Naive thymus-derived CD4-positive, alpha-beta T cell (primary cell): ENCODE data around the gene CDC7. TPM values are rescaled to one million over a fixed set of nuclear protein-coding genes. Genes with fewer than 3 reads are reported as not detected.

Experiments
- ATAC-seq: fragments of 150-1000 bp; cut with Tn5 transposase; 2 replicates; pipeline ENCODE4 v1.10.0; 2021; ENCODE audit warnings: mild to moderate bottlenecking, moderate library complexity
- CTCF ChIA-PET: fragments of 350-600 bp; sonication (Branson Sonifier 250); formaldehyde crosslinking; loops from one replicate; lab custom pipeline; 2021; ENCODE audit warnings: antibody characterized with exemption; lab: Charles Lee
- POLR2A ChIA-PET: fragments of 350-600 bp; sonication (Branson Sonifier 250); formaldehyde crosslinking; loops from one replicate; lab custom pipeline; 2021; ENCODE audit warnings: antibody characterized with exemption, inconsistent platforms; lab: Charles Lee
- DNase-seq, 9 donors: peaks; one replicate each; pipeline versions ENCODE4 v3.0.0 to v3.0.0-alpha.2; 2020 to 2022; ENCODE audit warnings: mixed read lengths in 1 of 9
- H3K27ac ChIP-seq: one replicate; pipeline ENCODE4 v1.7.0; 2013; ENCODE audit warnings: mild to moderate bottlenecking, low read depth, low read length, moderate library complexity
- H3K27me3 ChIP-seq, 2 donors: one replicate each; pipeline ENCODE4 v1.7.0; 2013; ENCODE audit warnings: low read length in 2 of 2, mild to moderate bottlenecking in 2 of 2, moderate library complexity in 2 of 2; ENCODE audit not compliant: control insufficient read depth in 2 of 2, insufficient read depth in 2 of 2
- H3K36me3 ChIP-seq, 3 experiments: 1 replicate in 2 of 3; 2 replicates in 1 of 3; pipeline ENCODE4 v1.7.0; 2013; ENCODE audit warnings: low read length in 3 of 3, mild to moderate bottlenecking in 3 of 3, moderate library complexity in 1 of 3; ENCODE audit not compliant: insufficient read depth in 3 of 3, control insufficient read depth in 2 of 3
- H3K4me1 ChIP-seq, 2 donors: one replicate each; pipeline ENCODE4 v1.7.0; 2013; ENCODE audit warnings: low read length in 2 of 2, mild to moderate bottlenecking in 2 of 2, moderate library complexity in 1 of 2; ENCODE audit not compliant: control insufficient read depth in 2 of 2, insufficient read depth in 2 of 2
- H3K4me3 ChIP-seq: 2 replicates; pipeline ENCODE4 v1.7.0; 2013; ENCODE audit warnings: mild to moderate bottlenecking, low read length
- H3K9me3 ChIP-seq, 3 experiments: 1 replicate in 2 of 3; 2 replicates in 1 of 3; pipeline ENCODE4 v1.7.0; 2013; ENCODE audit warnings: low read length in 3 of 3; ENCODE audit not compliant: control insufficient read depth in 2 of 3
- H3K27ac Mint-ChIP-seq, 9 donors: one replicate each; pipeline ENCODE4 v1.8.0; 2020 to 2022; ENCODE audit warnings: mixed read lengths in 9 of 9, mild to moderate bottlenecking in 8 of 9, moderate library complexity in 5 of 9, inconsistent platforms in 2 of 9
- H3K27me3 Mint-ChIP-seq, 5 donors: one replicate each; pipeline ENCODE4 v1.8.0; 2021 to 2022; ENCODE audit warnings: mixed read lengths in 5 of 5, mild to moderate bottlenecking in 1 of 5
- H3K36me3 Mint-ChIP-seq, 5 donors: one replicate each; pipeline ENCODE4 v1.8.0; 2020 to 2022; ENCODE audit warnings: mixed read lengths in 5 of 5, mild to moderate bottlenecking in 3 of 5, inconsistent platforms in 1 of 5
- H3K4me1 Mint-ChIP-seq, 7 donors: one replicate each; pipeline ENCODE4 v1.8.0; 2020 to 2022; ENCODE audit warnings: mixed read lengths in 7 of 7, mild to moderate bottlenecking in 3 of 7, inconsistent platforms in 1 of 7
- H3K4me3 Mint-ChIP-seq, 10 donors: one replicate each; pipeline ENCODE4 v1.8.0; 2020 to 2022; ENCODE audit warnings: mild to moderate bottlenecking in 10 of 10, mixed read lengths in 10 of 10, moderate library complexity in 6 of 10, inconsistent platforms in 2 of 10
- H3K9me3 Mint-ChIP-seq, 11 donors: one replicate each; pipeline ENCODE4 v1.8.0; 2020 to 2022; ENCODE audit warnings: mixed read lengths in 11 of 11, mild to moderate bottlenecking in 4 of 11, inconsistent platforms in 1 of 11, moderate library complexity in 1 of 11
- intact Hi-C, 2 donors: fragments of 100-400 bp; cut with micrococcal nuclease; formaldehyde crosslinking; loops; one replicate each; pipeline ENCODE4 v1.15.1; 2023
- polyA plus RNA-seq, 2 donors: library from polyadenylated mRNA; unstranded; fragments of 300-500 nt; fragmentation: Illumina TruSeq; gene quantifications; one replicate each; pipeline ENCODE4 v1.2.3, GENCODE V29; 2021
- total RNA-seq, 6 experiments: library from RNA in 5 of 6; stranded (reverse) in 5 of 6; gene quantifications; 1 replicate in 5 of 6; 2 replicates in 1 of 6; pipeline ENCODE4 v1.2.3 and lab custom pipeline; 2021 to 2026

Gene CDC7
- total and polyA plus RNA-seq, 7 experiments from 2014 or later = 3.6 to 17.9 (median 5.5) TPM

- no peak overlapping the region for H3K4me3 Mint-ChIP-seq
- ATAC-seq = no peak
- Histone ChIP-seq H3K4me1 (peaks cover 0 to 10% of the 10 kb centered on the region in 2 donors), H3K4me3 (no peak overlapping the region), H3K27me3 (no peaks in the 10 kb centered on the region), H3K9me3 (no peaks in the 10 kb centered on the region), H3K36me3 (peaks cover 0 to 11% (median 0%) of the 10 kb centered on the region in 3 experiments), H3K27ac (no peak overlapping the region)
- ChIA-PET CTCF (interaction anchor here (0.6 to 1.1 kb wide), 2 partner anchors 379 to 991 kb away, joined by 3 read pairs; no protein-coding TSS in a partner anchor), POLR2A (interaction anchor here (0.6 kb wide), 1 partner anchor 300 kb away, joined by 3 read pairs; no protein-coding TSS in a partner anchor)
- DNase-seq = no peak
- no peaks in the 10 kb centered on the region for H3K9me3 Mint-ChIP-seq
- no peaks in the 10 kb centered on the region for H3K27me3 Mint-ChIP-seq
- H3K4me1 Mint-ChIP-seq = peaks cover 14 to 40% (median 26%) of the 10 kb centered on the region in 7 donors
- peaks cover 0 to 17% (median 0%) of the 10 kb centered on the region in 5 donors for H3K36me3 Mint-ChIP-seq
- H3K27ac Mint-ChIP-seq = no peak overlapping the region
- intact Hi-C loops = no loop called here
These were observed 4.4 kb downstream of the CDC7 start for GRCh38 chr1:91505086-91505485.

DNA sequence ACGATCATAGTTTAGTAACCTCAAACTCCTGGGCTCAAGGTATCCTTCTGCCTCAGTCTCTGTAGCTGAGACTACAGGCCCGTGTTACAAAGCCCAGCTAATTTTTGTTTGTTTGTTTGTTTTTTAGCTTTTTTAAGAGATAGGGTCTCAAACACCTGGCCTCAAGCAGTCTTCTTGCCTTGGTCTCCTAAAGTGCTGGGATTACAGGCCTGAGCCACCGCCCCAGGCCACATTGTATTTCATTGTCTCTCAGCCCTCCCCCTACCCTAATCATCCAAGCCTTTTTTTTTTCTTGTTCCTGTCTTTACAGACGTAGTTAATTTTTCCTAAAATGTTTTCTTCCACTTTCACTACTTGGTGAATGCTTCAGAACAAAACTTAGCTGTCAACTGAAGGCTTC, 5.4 kb downstream of the CDC7 start:
- intact Hi-C loops = no loop called here
- Histone ChIP-seq H3K27ac (no peak overlapping the region), H3K27me3 (no peaks in the 10 kb centered on the region), H3K4me3 (no peak overlapping the region), H3K36me3 (peaks cover 0 to 7% (median 0%) of the 10 kb centered on the region in 3 experiments), H3K9me3 (no peaks in the 10 kb centered on the region), H3K4me1 (peaks cover 0 to 7% of the 10 kb centered on the region in 2 donors)
- Mint-ChIP-seq H3K27ac (no peak overlapping the region), H3K4me1 (peaks cover 14 to 44% (median 26%) of the 10 kb centered on the region in 7 donors), H3K27me3 (no peaks in the 10 kb centered on the region), H3K9me3 (no peaks in the 10 kb centered on the region), H3K36me3 (peaks cover 0 to 17% (median 0%) of the 10 kb centered on the region in 5 donors), H3K4me3 (no peak overlapping the region)
- ATAC-seq (no peak), DNase-seq (no peak)
- POLR2A ChIA-PET = no interaction called here
- CTCF ChIA-PET = interaction anchor here (3.9 kb wide), 1 partner anchor 423 kb away, joined by 28 read pairs; no protein-coding TSS in a partner anchor

- ATAC-seq (no peak), DNase-seq (no peak)
- no peaks in the 10 kb centered on the region for H3K27me3 ChIP-seq
- H3K9me3 ChIP-seq = no peaks in the 10 kb centered on the region
- peaks cover 7 to 38% (median 16%) of the 10 kb centered on the region in 7 donors for H3K4me1 Mint-ChIP-seq
- H3K27ac Mint-ChIP-seq = no peak overlapping the region
- peaks cover 0 to 5% (median 0%) of the 10 kb centered on the region in 3 experiments for H3K36me3 ChIP-seq
- intact Hi-C loops = no loop called here
- peaks cover 0 to 17% (median 0%) of the 10 kb centered on the region in 5 donors for H3K36me3 Mint-ChIP-seq
- H3K4me3 ChIP-seq = no peak overlapping the region
- no peaks in the 10 kb centered on the region for H3K4me1 ChIP-seq
- H3K4me3 Mint-ChIP-seq = no peak overlapping the region
- H3K27me3 Mint-ChIP-seq = no peaks in the 10 kb centered on the region
- CTCF ChIA-PET = interaction anchor here (0.6 to 3.9 kb wide), 3 partner anchors 11 to 479 kb away, joined by 3 to 28 read pairs (median 5); no protein-coding TSS in a partner anchor
- no peak overlapping the region for H3K27ac ChIP-seq
- no peaks in the 10 kb centered on the region for H3K9me3 Mint-ChIP-seq
- POLR2A ChIA-PET = interaction anchor here (0.6 kb wide), 1 partner anchor 370 kb away, joined by 4 read pairs; no protein-coding TSS in a partner anchor
These were observed 6.7 kb downstream of the CDC7 start for GRCh38 chr1:91507328-91507727.

GRCh38 chr1:91510754-91511153, 10.1 kb downstream of the CDC7 start:
- Mint-ChIP-seq H3K4me1 (peaks cover 0 to 16% (median 5%) of the 10 kb centered on the region in 7 donors), H3K36me3 (peaks cover 0 to 26% (median 10%) of the 10 kb centered on the region in 5 donors), H3K9me3 (no peaks in the 10 kb centered on the region), H3K4me3 (no peak overlapping the region), H3K27me3 (no peaks in the 10 kb centered on the region), H3K27ac (no peak overlapping the region)
- Histone ChIP-seq H3K4me3 (no peak overlapping the region), H3K27me3 (no peaks in the 10 kb centered on the region), H3K27ac (no peak overlapping the region), H3K9me3 (no peaks in the 10 kb centered on the region), H3K36me3 (peaks cover 0 to 5% (median 0%) of the 10 kb centered on the region in 3 experiments), H3K4me1 (peaks cover 0 to 14% of the 10 kb centered on the region in 2 donors)
- ChIA-PET POLR2A (no interaction called here), CTCF (interaction anchor here (0.7 to 5.4 kb wide), 4 partner anchors 281 to 416 kb away, joined by 3 to 106 read pairs (median 6); no protein-coding TSS in a partner anchor)
- ATAC-seq (no peak), DNase-seq (no peak)
- intact Hi-C loops = loop anchor here (1.0 to 5.0 kb wide), 9 partner anchors 107 to 1112 kb away; no protein-coding TSS in a partner anchor

- Histone ChIP-seq H3K4me1 (peaks cover 0 to 14% of the 10 kb centered on the region in 2 donors), H3K9me3 (no peaks in the 10 kb centered on the region), H3K27ac (no peak overlapping the region), H3K36me3 (peaks cover 0 to 5% (median 0%) of the 10 kb centered on the region in 3 experiments), H3K27me3 (no peaks in the 10 kb centered on the region), H3K4me3 (no peak overlapping the region)
- intact Hi-C loops = loop anchor here (1.0 to 5.0 kb wide), 9 partner anchors 106 to 1111 kb away; no protein-coding TSS in a partner anchor
- H3K27me3 Mint-ChIP-seq = no peaks in the 10 kb centered on the region
- peaks cover 0 to 28% (median 12%) of the 10 kb centered on the region in 5 donors for H3K36me3 Mint-ChIP-seq
- peaks cover 0 to 16% (median 5%) of the 10 kb centered on the region in 7 donors for H3K4me1 Mint-ChIP-seq
- H3K4me3 Mint-ChIP-seq = no peak overlapping the region
- H3K27ac Mint-ChIP-seq = no peak overlapping the region
- peak in 6 of 9 donors; percentile 22 to 56 (median 43) for DNase-seq
- H3K9me3 Mint-ChIP-seq = no peaks in the 10 kb centered on the region
- ChIA-PET POLR2A (no interaction called here), CTCF (interaction anchor here (0.7 to 5.4 kb wide), 11 partner anchors 9 to 420 kb away, joined by 3 to 106 read pairs (median 4); partner anchors contain the start of gene TGFBR3)
- ATAC-seq = peak; percentile 49
These were observed 10.7 kb downstream of the CDC7 start for GRCh38 chr1:91511386-91511785.

- DNase-seq (peak in 3 of 9 donors; percentile 15 to 26 (median 15)), ATAC-seq (peak; percentile 50)
- Mint-ChIP-seq H3K27me3 (no peaks in the 10 kb centered on the region), H3K9me3 (peaks cover 0 to 6% (median 0%) of the 10 kb centered on the region in 11 donors), H3K4me1 (peaks cover 0 to 18% (median 5%) of the 10 kb centered on the region in 7 donors), H3K27ac (no peak overlapping the region), H3K36me3 (peaks cover 5 to 39% (median 21%) of the 10 kb centered on the region in 5 donors), H3K4me3 (no peak overlapping the region)
- Histone ChIP-seq H3K4me3 (no peak overlapping the region), H3K9me3 (no peaks in the 10 kb centered on the region), H3K4me1 (peaks cover 0 to 14% of the 10 kb centered on the region in 2 donors), H3K27me3 (no peaks in the 10 kb centered on the region), H3K27ac (no peak overlapping the region), H3K36me3 (peaks cover 0 to 5% (median 0%) of the 10 kb centered on the region in 3 experiments)
- CTCF ChIA-PET = interaction anchor here (0.6 to 5.4 kb wide), 20 partner anchors 9 to 484 kb away, joined by 3 to 106 read pairs (median 4); partner anchors contain the start of gene TGFBR3
- intact Hi-C loops = loop anchor here in 1 of 2 donors (5.0 kb wide), 5 partner anchors 104 to 346 kb away; no protein-coding TSS in a partner anchor
- POLR2A ChIA-PET = interaction anchor here (0.6 to 1.1 kb wide), 4 partner anchors 25 to 290 kb away, joined by 3 to 4 read pairs (median 3); no protein-coding TSS in a partner anchor
These were observed 12.5 kb downstream of the CDC7 start for GRCh38 chr1:91513160-91513559.
